GM18870 (cell line): ENCODE results near the gene TSPAN10.
"Not testable (repeated sequence)": the region's sequence is repeated elsewhere in the genome, so short reads cannot be mapped to it uniquely, and the experiment has no call there.

Experiments
- ATAC-seq: cut with Tn5 transposase; IDR thresholded peaks from one replicate; pipeline ENCODE4 v1.9.1; 2021; ENCODE audit warnings: moderate library complexity; ENCODE audit not compliant: unreplicated experiment

The TSPAN10 gene

GRCh38 chr17:81659038-81659437 lies 22.0 kb downstream of the TSPAN10 start:
- ATAC-seq: no peak

DNA sequence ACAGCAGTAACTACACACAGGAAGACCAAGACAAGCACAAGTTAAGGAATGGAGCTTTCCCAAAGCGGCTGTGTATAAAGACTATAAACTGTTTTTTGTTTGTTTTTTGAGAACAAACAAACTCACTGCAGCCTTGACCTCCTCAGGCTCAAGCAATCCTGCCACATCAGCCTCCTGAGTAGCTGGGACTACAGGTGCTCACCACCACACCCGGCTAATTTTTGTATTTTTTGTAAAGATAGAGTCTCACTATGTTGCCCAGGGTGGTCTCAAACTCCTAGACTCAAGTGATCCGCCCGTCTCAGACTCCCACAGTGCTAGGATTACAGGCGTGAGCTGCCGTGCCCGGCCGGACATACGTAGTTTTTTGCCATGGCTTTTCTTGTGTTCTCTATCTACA lies 23.4 kb downstream of the TSPAN10 start:
- ATAC-seq: no peak

- ATAC-seq: no peak
Observed at GRCh38 chr17:81662002-81662401, 25.0 kb downstream of the TSPAN10 start.

DNA sequence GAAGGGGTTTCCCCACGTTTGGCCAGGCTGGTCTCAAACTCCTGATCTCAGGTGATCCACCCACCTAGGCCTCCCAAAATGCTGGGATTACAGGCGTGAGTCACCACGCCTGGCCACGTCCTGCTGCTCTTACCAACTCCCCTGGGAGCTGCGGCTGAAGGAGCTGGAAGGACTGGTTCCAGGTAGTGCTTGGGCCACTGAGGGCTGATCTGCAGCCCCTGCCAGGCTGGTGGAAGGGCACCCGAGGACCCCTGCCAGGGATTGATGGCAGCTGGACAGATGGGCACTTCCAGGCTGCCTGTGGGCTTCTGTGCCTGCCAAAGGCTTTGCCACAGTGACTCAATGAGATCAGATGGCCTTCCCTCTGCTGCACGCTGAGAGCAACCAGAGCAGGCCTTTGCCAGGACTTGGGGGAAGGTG lies 27.1 kb downstream of the TSPAN10 start:
- no peak for ATAC-seq

GRCh38 chr17:81665205-81666091 lies 28.5 kb downstream of the TSPAN10 start:
- ATAC-seq: no peak

DNA sequence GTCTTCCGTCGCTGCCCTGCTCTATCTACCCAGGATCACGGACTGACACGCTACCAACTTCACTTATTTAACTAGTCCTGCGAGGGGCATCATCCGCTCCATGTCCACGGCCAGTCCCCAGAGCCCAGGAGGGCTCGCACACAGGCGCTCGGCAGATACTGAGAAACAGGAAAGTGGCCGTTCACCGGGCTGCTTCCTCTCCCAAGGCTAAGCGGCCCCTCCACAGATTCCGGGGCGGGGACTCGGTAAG lies 29.0 kb downstream of the TSPAN10 start:
- ATAC-seq: no peak

DNA sequence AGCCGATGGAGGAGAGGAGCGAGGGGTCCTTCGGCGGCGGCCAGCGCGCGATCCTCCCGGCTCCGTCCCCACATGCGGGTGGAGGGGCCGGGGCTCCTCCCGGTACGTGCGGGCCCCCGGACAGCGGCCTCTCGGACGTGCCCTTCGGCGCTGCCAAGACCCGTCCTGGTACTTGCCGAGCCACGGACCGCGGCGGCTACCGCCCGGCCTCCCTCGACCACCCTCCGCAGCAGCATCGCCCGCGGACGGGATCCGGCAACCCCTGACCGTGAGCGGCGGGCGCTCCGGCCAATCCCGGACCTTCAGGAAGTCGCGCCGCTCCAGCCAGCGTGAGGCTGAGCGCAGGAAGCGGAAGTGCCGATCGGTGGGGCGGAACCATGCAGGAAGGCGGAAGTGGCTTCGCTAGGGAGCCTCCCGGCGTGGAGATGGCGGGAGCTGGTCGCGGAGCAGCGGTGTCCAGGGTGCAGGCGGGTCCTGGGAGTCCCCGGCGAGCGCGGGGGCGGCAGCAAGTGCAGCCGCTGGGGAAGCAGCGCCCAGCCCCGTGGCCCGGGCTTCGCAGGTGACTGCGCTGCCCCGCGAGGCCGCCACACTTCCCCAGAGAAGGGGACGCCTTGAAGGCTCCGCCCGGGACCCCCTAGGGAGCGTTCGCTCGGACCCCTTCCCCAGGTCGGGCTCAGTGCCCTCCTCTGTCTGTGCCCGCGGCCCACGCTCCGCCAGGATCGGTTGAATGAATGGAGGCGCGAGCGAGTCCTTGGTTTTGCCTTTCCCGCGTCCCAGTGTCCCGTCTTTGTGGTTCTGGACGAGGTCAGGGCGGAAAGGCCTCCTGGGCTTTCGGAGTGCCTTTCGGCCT lies 29.6 kb downstream of the TSPAN10 start, which contains the start of the genes CCDC137 and OXLD1:
CCDC137 (plus strand) TSS at position 396 of the 850 bp plus-strand sequence; CDS start at position 426, 30 bp downstream.
OXLD1 (minus strand) TSS at position 264 of the 850 bp plus-strand sequence; CDS start at position 236, 28 bp downstream.
- peak; percentile 76 for ATAC-seq

- no peak for ATAC-seq
Observed at GRCh38 chr17:81667754-81668153, 30.8 kb downstream of the TSPAN10 start.

- ATAC-seq: no peak
Observed at GRCh38 chr17:81672504-81672903, 35.5 kb downstream of the TSPAN10 start.

DNA sequence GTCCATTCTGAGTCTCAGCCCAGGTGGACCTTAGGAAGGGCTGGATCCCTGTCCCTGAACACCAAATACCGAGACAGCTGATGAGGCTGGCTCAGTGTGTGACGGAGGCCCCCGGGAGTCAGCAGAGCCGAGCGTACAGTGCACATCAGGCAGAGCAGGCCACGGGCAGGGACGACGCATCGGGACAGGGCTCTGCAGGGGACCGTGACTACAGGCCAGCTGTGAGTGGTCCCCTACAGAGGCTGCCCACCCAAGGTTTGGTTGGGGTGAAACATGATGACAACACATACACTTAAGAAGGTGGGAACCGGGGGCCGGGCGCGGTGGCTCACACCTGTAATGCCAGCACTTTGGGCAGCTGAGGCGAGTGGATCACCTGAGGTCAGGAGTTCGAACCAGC lies 36.0 kb downstream of the TSPAN10 start:
- no peak for ATAC-seq

DNA sequence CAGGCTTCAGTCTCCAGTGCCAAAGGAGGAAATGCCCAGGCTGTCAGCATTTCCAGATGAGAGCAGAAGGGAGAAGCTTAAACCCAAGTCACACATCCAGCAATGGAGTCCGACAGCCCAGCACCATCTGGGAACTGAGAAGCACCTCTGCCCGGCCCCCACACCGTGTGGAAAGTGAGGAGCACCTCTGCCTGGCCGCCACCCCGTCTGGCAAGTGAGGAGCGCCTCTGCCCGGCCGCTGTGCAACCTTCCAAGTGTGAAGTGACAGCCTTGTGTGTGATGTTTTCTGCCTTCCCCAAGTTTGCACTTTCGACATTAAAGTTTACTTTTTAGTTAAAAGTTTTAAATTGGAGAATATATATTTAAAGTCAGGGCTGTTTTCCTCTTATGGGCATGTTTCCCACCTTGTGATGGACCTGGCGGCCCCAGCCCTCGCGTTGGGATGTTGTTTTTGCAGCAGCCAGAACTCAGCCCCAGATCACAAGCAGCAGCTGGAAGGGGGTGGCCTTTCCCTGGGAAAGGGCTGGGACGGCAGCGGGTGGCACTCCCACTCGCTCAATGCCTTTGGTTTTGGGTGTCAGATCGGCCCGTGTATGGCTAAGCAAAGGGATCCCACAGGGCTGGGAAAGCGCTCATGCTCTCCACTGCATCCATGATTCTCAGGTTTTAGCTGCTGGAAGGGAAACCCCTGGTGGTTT lies 36.7 kb downstream of the TSPAN10 start:
- ATAC-seq: no peak

GRCh38 chr17:81675515-81676221 lies 38.7 kb downstream of the TSPAN10 start:
- ATAC-seq: not testable (repeated sequence)

DNA sequence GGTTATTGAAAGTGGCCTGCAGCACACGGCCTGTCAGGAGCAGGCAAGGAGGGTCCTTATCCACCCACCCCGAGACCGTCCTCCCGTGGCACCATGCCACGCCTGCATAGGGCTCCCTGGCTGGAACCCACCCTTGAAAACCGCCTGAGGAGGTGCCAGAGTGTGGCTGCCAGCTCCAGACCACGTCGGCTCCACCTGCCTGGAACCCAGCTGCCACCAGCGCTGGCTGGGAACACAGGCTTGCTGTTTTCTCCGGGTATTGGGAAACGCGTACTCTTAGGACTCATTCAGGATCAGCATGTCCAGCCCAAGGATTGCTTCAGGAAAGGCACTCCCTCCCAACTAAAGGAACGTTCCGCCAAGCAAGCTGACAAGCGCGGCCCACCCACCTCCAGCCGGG lies 39.9 kb downstream of the TSPAN10 start:
- ATAC-seq: no peak

DNA sequence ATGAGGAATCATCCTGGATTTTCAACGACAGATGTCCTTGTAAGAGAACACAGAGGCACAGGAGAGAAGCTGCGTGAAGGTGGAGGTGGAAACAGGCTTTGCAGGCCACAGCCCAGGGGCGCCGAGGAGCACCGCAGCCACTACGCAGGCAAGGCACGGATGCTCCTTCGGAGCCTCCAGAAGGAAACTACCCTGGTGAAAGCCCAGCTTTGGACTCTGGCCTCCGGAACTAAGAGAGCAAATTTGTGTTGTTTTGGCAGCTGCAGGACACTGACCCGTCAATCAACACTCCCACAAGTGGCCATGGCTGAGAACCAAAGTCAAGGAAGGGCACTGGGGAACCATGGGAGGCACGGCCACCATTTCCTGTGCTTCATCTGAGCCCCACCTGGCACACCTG lies 43.2 kb downstream of the TSPAN10 start:
- ATAC-seq: no peak

DNA sequence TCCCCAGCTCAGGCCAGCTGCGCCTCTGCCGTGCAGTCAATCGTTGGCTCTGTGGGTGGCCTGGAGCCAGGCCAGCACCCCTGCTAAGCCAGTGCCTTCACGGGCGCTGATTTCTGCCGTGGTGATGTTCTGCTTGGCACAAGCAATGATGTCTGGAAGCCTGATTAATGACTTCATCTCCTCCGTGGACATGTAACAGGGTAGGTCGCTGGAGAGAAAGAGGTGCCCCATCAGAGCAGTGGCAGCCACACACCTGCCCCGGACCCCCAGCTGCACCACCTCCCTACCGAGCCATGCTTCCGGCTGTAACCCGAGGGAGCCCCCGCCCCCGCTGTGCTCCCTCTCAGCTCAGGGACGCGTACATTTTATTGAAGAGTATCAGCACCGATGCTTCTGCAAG lies 44.7 kb downstream of the TSPAN10 start:
- ATAC-seq: no peak

- ATAC-seq: no peak
Observed at GRCh38 chr17:81682565-81683207, 45.7 kb downstream of the TSPAN10 start.

DNA sequence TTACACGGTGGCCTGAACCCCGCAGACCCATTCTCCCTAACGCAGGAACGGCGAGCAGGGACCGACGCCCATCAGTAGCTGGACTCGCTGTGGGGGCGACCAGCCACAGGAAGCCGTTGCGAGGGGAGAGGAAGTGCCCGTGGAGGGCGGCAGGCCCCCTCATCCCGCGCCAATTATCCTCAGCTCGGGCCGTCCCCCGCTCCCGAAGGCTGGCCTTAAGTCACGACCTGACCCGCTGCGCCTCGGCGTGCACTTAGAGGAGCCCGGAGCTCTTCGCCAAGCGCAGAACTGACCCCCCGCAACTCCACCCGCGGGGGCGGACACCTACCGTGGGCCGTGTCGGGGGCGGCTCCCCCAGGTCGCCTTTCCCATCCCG lies 46.2 kb downstream of the TSPAN10 start:
- ATAC-seq: peak; percentile 3

- peak; percentile 95 for ATAC-seq
Observed at GRCh38 chr17:81683584-81684441, 46.8 kb downstream of the TSPAN10 start, which contains the start of the genes ARL16 and HGS. Gene ARL16, minus strand, starts transcription at chr17:81683797. Its CDS starts 44 bp downstream, at chr17:81683753. Gene HGS, plus strand, starts transcription at chr17:81684011. Its CDS starts 56 bp downstream, at chr17:81684067.

DNA sequence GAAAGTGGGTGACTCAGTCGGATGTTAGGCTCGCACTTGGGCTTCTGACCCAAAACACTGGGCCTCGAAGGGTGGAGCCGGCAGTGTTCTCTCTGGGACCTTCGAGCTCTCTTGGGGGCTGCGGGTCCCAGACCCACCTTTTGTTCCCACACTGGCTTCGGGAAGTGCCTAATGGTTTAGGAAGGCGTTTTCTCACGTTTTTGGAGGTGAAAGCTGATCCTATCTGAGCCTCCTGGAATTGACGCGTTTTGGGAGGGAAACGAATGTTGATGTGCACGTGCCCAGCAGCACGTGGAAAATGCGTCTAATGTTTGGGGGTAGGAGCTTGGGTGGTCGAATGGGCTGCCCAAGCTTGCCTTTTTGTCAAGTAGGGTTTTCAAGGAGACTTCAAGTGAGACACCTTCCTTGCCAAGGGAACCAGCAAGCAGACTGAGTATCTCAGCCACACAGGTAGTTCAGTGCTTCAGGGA lies 47.5 kb downstream of the TSPAN10 start:
- ATAC-seq: no peak
